ENCODE measurements around the gene YTHDC2.

DNA sequence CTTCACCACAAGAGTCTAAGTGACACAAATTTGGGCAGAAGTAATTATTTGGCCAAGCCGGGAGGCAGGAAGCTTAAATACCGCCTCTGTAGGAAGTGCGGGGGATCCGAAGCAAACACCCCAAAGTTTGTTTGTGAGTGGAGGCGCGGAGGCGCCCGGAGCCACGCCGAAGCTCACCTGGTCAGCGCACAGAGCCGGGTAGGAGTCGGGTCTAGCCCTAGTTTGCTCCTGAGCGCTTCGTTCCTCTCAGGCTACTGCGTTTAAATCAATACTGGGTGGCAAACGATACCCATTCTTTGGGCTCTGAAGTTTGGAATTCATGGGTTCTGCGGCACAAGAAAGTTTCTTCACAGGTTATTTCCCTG is 26.1 kb upstream of the YTHDC2 start:
- no peak for TF ChIP-seq EP300 (IDR thresholded peaks at IDR 0.05; ENCODE audit: borderline replicate concordance in 1 of 2, control insufficient read depth in 1 of 2, low read depth in 2 of 2, low read length in 2 of 2)
- no peak for TF ChIP-seq CTCF (IDR thresholded peaks at IDR 0.05 in 2 of 3, conservative IDR thresholded peaks at IDR 0.05 in 1 of 3; ENCODE audit: control insufficient read depth in 2 of 3, extremely low read depth in 1 of 3, insufficient read depth in 1 of 3, low read depth in 3 of 3, low read length in 3 of 3)
- TF ChIP-seq MTA2 (IDR thresholded peaks at IDR 0.05; ENCODE audit: low read depth): no peak
- no peak for TF ChIP-seq GABPA (IDR thresholded peaks at IDR 0.05; ENCODE audit: low read depth)
- TF ChIP-seq EZH2 (IDR thresholded peaks at IDR 0.05; ENCODE audit: borderline replicate concordance, control insufficient read depth, low read depth, low read length): no peak
- no peak for TF ChIP-seq CEBPB (IDR thresholded peaks at IDR 0.05; ENCODE audit: borderline replicate concordance in 1 of 2, low read depth in 2 of 2, low read length in 2 of 2)
- TF ChIP-seq, protein P1, sequence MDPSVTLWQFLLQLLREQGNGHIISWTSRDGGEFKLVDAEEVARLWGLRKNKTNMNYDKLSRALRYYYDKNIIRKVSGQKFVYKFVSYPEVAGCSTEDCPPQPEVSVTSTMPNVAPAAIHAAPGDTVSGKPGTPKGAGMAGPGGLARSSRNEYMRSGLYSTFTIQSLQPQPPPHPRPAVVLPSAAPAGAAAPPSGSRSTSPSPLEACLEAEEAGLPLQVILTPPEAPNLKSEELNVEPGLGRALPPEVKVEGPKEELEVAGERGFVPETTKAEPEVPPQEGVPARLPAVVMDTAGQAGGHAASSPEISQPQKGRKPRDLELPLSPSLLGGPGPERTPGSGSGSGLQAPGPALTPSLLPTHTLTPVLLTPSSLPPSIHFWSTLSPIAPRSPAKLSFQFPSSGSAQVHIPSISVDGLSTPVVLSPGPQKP (IDR thresholded peaks at IDR 0.05; ENCODE audit: low read depth, low read length): no peak
- no peak for TF ChIP-seq USF2 (IDR thresholded peaks at IDR 0.05; ENCODE audit: borderline replicate concordance, low read depth, low read length)
- TF ChIP-seq POLR2AphosphoS5 (IDR thresholded peaks at IDR 0.05; ENCODE audit: low read length): no peak
- TF ChIP-seq NFIC (IDR thresholded peaks at IDR 0.05; ENCODE audit: low read depth, low read length): no peak
- no peak for TF ChIP-seq SIN3A (IDR thresholded peaks at IDR 0.05; ENCODE audit: low read depth, low read length)
- TF ChIP-seq KDM1A (IDR thresholded peaks at IDR 0.05; ENCODE audit: borderline replicate concordance): no peak
- TF ChIP-seq HDAC2 (IDR thresholded peaks at IDR 0.05): no peak
